H1 (cell line): ENCODE measurements around the gene ECEL1. TPM values are rescaled to one million over a fixed set of nuclear protein-coding genes. Genes with fewer than 3 reads are reported as not detected.

Source experiments
- ATF2 ChIP-seq: IDR thresholded peaks from 2 replicates; pipeline ENCODE4 v1.6.1; 2012; ENCODE audit warnings: low read length, inconsistent platforms
- BACH1 ChIP-seq: IDR thresholded peaks from 2 replicates; pipeline ENCODE4 v1.6.1; 2012; ENCODE audit warnings: low read length, improper control_type of control experiment
- BRCA1 ChIP-seq: IDR thresholded peaks from 2 replicates; pipeline ENCODE4 v1.6.1; 2012; ENCODE audit warnings: low read depth, low read length, improper control_type of control experiment
- CTCF ChIP-seq, 3 experiments: IDR thresholded peaks; 1 replicate in 2 of 3; 2 replicates in 1 of 3; pipeline versions ENCODE4 v1.5.1 to v1.6.1; 2011; ENCODE audit warnings: low read length in 3 of 3, mild to moderate bottlenecking in 3 of 3, inconsistent platforms in 2 of 3, low read depth in 1 of 3, moderate library complexity in 1 of 3; ENCODE audit not compliant: insufficient read depth in 1 of 3; ENCODE audit errors: control extremely low read depth in 1 of 3
- EGR1 ChIP-seq: IDR thresholded peaks from 2 replicates; pipeline ENCODE4 v1.6.1; 2011; ENCODE audit warnings: low read depth, low read length, borderline replicate concordance
- JUN ChIP-seq: IDR thresholded peaks from 2 replicates; pipeline ENCODE4 v1.6.1; 2011; ENCODE audit warnings: low read depth, mild to moderate bottlenecking, improper control_type of control experiment, low read length
- KDM1A ChIP-seq: fragments of 200-600, 300-600 bp; sonication (generic); IDR thresholded peaks from 2 replicates; pipeline ENCODE4 v1.7.1; 2016; ENCODE audit warnings: mild to moderate bottlenecking, low read length, borderline replicate concordance
- KDM5A ChIP-seq: fragments of 200-600 bp; IDR thresholded peaks from 2 replicates; pipeline ENCODE4 v1.7.1; 2012; ENCODE audit warnings: mild to moderate bottlenecking, low read length, inconsistent platforms, mixed read lengths
- MAFK ChIP-seq: IDR thresholded peaks from 2 replicates; pipeline ENCODE4 v1.6.1; 2012; ENCODE audit warnings: low read depth, mild to moderate bottlenecking, improper control_type of control experiment, low read length
- NRF1 ChIP-seq: IDR thresholded peaks from 2 replicates; pipeline ENCODE4 v1.6.1; 2011; ENCODE audit warnings: mild to moderate bottlenecking, low read depth, low read length, improper control_type of control experiment
- PHF8 ChIP-seq: fragments of 200-600 bp; sonication (generic); conservative IDR thresholded peaks from 2 replicates; pipeline ENCODE4 v1.7.1; 2012; ENCODE audit warnings: low read depth, mild to moderate bottlenecking, inconsistent platforms, low read length, moderate library complexity
- RAD21 ChIP-seq, 2 experiments: IDR thresholded peaks in 1 of 2; conservative IDR thresholded peaks in 1 of 2; 2 replicates each; pipeline ENCODE4 v1.6.1; 2011; ENCODE audit warnings: low read depth in 2 of 2, low read length in 2 of 2, improper control_type of control experiment in 1 of 2, inconsistent platforms in 1 of 2, mild to moderate bottlenecking in 1 of 2, moderate library complexity in 1 of 2
- SIN3A ChIP-seq, 2 experiments: IDR thresholded peaks in 1 of 2; conservative IDR thresholded peaks in 1 of 2; 2 replicates each; pipeline ENCODE4 v1.6.1; 2011 to 2012; ENCODE audit warnings: low read length in 2 of 2, improper control_type of control experiment in 1 of 2, low read depth in 1 of 2, mild to moderate bottlenecking in 1 of 2
- TAF7 ChIP-seq: optimal IDR thresholded peaks from 2 replicates; pipeline ENCODE3; 2011; ENCODE audit warnings: low read depth, mild to moderate bottlenecking, inconsistent platforms, low read length, moderate library complexity, borderline replicate concordance
- TBP ChIP-seq: IDR thresholded peaks from 2 replicates; pipeline ENCODE4 v1.6.1; 2011; ENCODE audit warnings: low read depth, low read length, improper control_type of control experiment
- TCF12 ChIP-seq: IDR thresholded peaks from 2 replicates; pipeline ENCODE4 v1.6.1; 2011; ENCODE audit warnings: low read depth, mild to moderate bottlenecking, low read length
- YY1 ChIP-seq: IDR thresholded peaks from 2 replicates; pipeline ENCODE4 v1.6.1; 2011; ENCODE audit warnings: low read depth, mild to moderate bottlenecking, low read length
- ZNF274 ChIP-seq: IDR thresholded peaks from 2 replicates; pipeline ENCODE4 v1.7.0; 2012; ENCODE audit warnings: low read length, borderline replicate concordance; ENCODE audit errors: extremely low read depth
- polyA plus RNA-seq, 7 experiments: library from polyadenylated mRNA; depleted of rRNA in 3 of 7; stranded (reverse) in 5 of 7; unstranded in 2 of 7; fragments of >200 nt in 5 of 7; fragments of 200-250 nt in 2 of 7; gene quantifications; 1 replicate in 5 of 7; 2 replicates in 1 of 7; 4 replicates in 1 of 7; pipeline versions ENCODE4 v1.2.1 to v1.2.3, GENCODE V29; 2011 to 2013; ENCODE audit warnings: missing spikeins in 2 of 7, mixed read lengths in 2 of 7
- total RNA-seq: library from RNA; stranded (reverse); fragmentation: NEBNext Ultra II Directional; extraction: Animal tissue kit (Norgen Biotek cat#: 25700); gene quantifications from 2 replicates; pipeline ENCODE4 v1.2.1, GENCODE V29; 2021

The ECEL1 gene
- total and polyA plus RNA-seq, 2 of the 8 experiments (the other 6 are each of a cell fraction or from before 2014, with no cell fraction given): 7.7 to 20.2 TPM

GRCh38 chr2:232432598-232433184, 54.9 kb downstream of the ECEL1 start (continued):
- no peak for TF ChIP-seq EGR1
- peak; percentile 35; the same call in 1 of the 2 replicates for TF ChIP-seq TBP
- no peak for TF ChIP-seq KDM1A
- no peak for TF ChIP-seq YY1
- no peak for TF ChIP-seq BRCA1
- TF ChIP-seq CTCF (IDR thresholded peaks at IDR 0.05; ENCODE audit: control extremely low read depth in 1 of 3, insufficient read depth in 1 of 3, low read depth in 1 of 3, low read length in 3 of 3): peak in 2 of 3 experiments; percentile 50 to 78; a peak in 2 of 4 replicates
- no peak for TF ChIP-seq TCF12
- TF ChIP-seq PHF8: no peak
- no peak for TF ChIP-seq TAF7
- TF ChIP-seq RAD21 (IDR thresholded peaks at IDR 0.05 in 1 of 2, conservative IDR thresholded peaks at IDR 0.05 in 1 of 2; ENCODE audit: low read depth in 2 of 2, low read length in 2 of 2): peak; percentile 24 to 42; a peak in 3 of 4 replicates
- TF ChIP-seq ZNF274: no peak
- TF ChIP-seq SIN3A (conservative IDR thresholded peaks at IDR 0.05 in 1 of 2, IDR thresholded peaks at IDR 0.05 in 1 of 2; ENCODE audit: low read depth in 1 of 2, low read length in 2 of 2): no peak
- TF ChIP-seq KDM5A: no peak
- no peak for TF ChIP-seq JUN
- TF ChIP-seq NRF1: no peak
- no peak for TF ChIP-seq ATF2
- no peak for TF ChIP-seq MAFK
- TF ChIP-seq BACH1: no peak
